ENCODE data around the gene TALDO1. TPM values are rescaled to one million over a fixed set of nuclear protein-coding genes. Genes with fewer than 3 reads are reported as not detected.

TALDO1 gene
- polyA plus RNA-seq, 4 donors = 97.0 to 148 (median 132) TPM

- DNase-seq (ENCODE audit: low read depth in 4 of 4, low spot score in 3 of 4) = no peak
Observed at GRCh38 chr11:810040-810567, 62.8 kb downstream of the TALDO1 start.

GRCh38 chr11:811446-812245, 64.4 kb downstream of the TALDO1 start:
- no peak for DNase-seq (ENCODE audit: low read depth in 4 of 4, low spot score in 3 of 4)

DNA sequence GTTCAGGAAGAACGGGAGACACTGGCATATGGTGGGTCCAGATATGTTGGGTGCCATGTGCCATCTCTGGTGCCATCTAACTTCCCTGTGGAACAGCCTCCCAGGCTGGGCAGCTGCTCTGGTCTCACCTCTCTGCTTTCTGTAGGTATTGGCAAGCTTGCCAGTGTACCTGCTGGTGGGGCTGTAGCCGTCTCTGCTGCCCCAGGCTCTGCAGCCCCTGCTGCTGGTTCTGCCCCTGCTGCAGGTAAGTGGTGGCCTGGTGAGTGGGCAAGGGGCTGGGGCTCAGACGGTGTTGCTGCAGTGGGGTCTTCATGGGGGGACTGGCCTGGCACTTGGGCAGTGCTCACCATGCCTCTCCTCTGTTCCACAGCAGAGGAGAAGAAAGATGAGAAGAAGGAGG, 65.1 kb downstream of the TALDO1 start:
- DNase-seq (ENCODE audit: low read depth in 4 of 4, low spot score in 3 of 4) = no peak

- no peak for DNase-seq (ENCODE audit: low read depth in 4 of 4, low spot score in 3 of 4)
Observed at GRCh38 chr11:813072-813455, 65.8 kb downstream of the TALDO1 start.

GRCh38 chr11:813456-814096, 66.3 kb downstream of the TALDO1 start:
- no peak for DNase-seq (ENCODE audit: low read depth in 4 of 4, low spot score in 3 of 4)

Other genes with a start within 250 kb of the TALDO1 start
- 100 to 1,000 TPM in 1 of 4 donors, 10 to 100 TPM in 3; 75.4 to 108 (median 87.4) TPM for gene RNH1, start 240.2 kb upstream of the TALDO1 start, polyA plus RNA-seq (ENCODE audit: insufficient read length in 4 of 4)
- gene HRAS, start 211.9 kb upstream of the TALDO1 start, polyA plus RNA-seq (ENCODE audit: insufficient read length in 4 of 4) = 10 to 100 TPM; 30.9 to 55.9 (median 41.2) TPM
- gene LRRC56, start 209.9 kb upstream of the TALDO1 start, polyA plus RNA-seq (ENCODE audit: insufficient read length in 4 of 4) = 1 to 10 TPM; 1.4 to 6.6 (median 3.2) TPM
- 1 to 10 TPM in 3 of 4 donors, under 1 TPM in 1; 0.75 to 7.5 (median 2.8) TPM for gene LMNTD2, start 186.7 kb upstream of the TALDO1 start, polyA plus RNA-seq (ENCODE audit: insufficient read length in 4 of 4)
- gene RASSF7, start 186.5 kb upstream of the TALDO1 start, polyA plus RNA-seq (ENCODE audit: insufficient read length in 4 of 4) = 10 to 100 TPM in 3 of 4 donors, 1 to 10 TPM in 1; 6.0 to 69.8 (median 35.6) TPM
- 10 to 100 TPM; 17.5 to 30.4 (median 18.9) TPM for gene PHRF1, start 171.0 kb upstream of the TALDO1 start, polyA plus RNA-seq (ENCODE audit: insufficient read length in 4 of 4)
- 10 to 100 TPM in 1 of 4 donors, 1 to 10 TPM in 3; 4.6 to 14.7 (median 8.5) TPM for gene IRF7, start 131.5 kb upstream of the TALDO1 start, polyA plus RNA-seq (ENCODE audit: insufficient read length in 4 of 4)
- gene CDHR5, start 122.5 kb upstream of the TALDO1 start, polyA plus RNA-seq (ENCODE audit: insufficient read length in 4 of 4) = 10 to 100 TPM in 3 of 4 donors, 1 to 10 TPM in 1; 2.1 to 50.6 (median 33.0) TPM
- 1 to 10 TPM in 2 of 4 donors, under 1 TPM in 1, not detected in 1; 0.47 to 3.1 (median 1.4) TPM for gene SCT, start 120.3 kb upstream of the TALDO1 start, polyA plus RNA-seq (ENCODE audit: insufficient read length in 4 of 4)
- gene DRD4, start 110.2 kb upstream of the TALDO1 start, polyA plus RNA-seq (ENCODE audit: insufficient read length in 4 of 4) = 1 to 10 TPM in 3 of 4 donors, under 1 TPM in 1; 0.35 to 5.0 (median 1.6) TPM
- gene DEAF1, start 52.2 kb upstream of the TALDO1 start, polyA plus RNA-seq (ENCODE audit: insufficient read length in 4 of 4) = 10 to 100 TPM; 35.3 to 53.0 (median 45.3) TPM
- 10 to 100 TPM; 26.8 to 59.8 (median 37.1) TPM for gene TMEM80, start 51.6 kb upstream of the TALDO1 start, polyA plus RNA-seq (ENCODE audit: insufficient read length in 4 of 4)
- 100 to 1,000 TPM in 2 of 4 donors, 10 to 100 TPM in 1, 1 to 10 TPM in 1; 3.8 to 190 (median 89.3) TPM for gene EPS8L2, start 41.2 kb upstream of the TALDO1 start, polyA plus RNA-seq (ENCODE audit: insufficient read length in 4 of 4)
- 100 to 1,000 TPM in 1 of 4 donors, 10 to 100 TPM in 3; 48.2 to 109 (median 59.7) TPM for gene GATD1, start 30.0 kb downstream of the TALDO1 start, polyA plus RNA-seq (ENCODE audit: insufficient read length in 4 of 4)
- gene CEND1, start 42.6 kb downstream of the TALDO1 start, polyA plus RNA-seq (ENCODE audit: insufficient read length in 4 of 4) = 1 to 10 TPM in 1 of 4 donors, under 1 TPM in 3; 0.49 to 1.5 (median 0.59) TPM
- 10 to 100 TPM; 12.3 to 22.0 (median 14.1) TPM for gene SLC25A22, start 50.8 kb downstream of the TALDO1 start, polyA plus RNA-seq (ENCODE audit: insufficient read length in 4 of 4)
- 10 to 100 TPM in 1 of 4 donors, 1 to 10 TPM in 3; 8.1 to 17.2 (median 8.6) TPM for gene PIDD1, start 57.8 kb downstream of the TALDO1 start, polyA plus RNA-seq (ENCODE audit: insufficient read length in 4 of 4)
- 1,000 to 10,000 TPM in 2 of 4 donors, 100 to 1,000 TPM in 2; 912 to 1,248 (median 1,002) TPM for gene RPLP2, start 62.5 kb downstream of the TALDO1 start, polyA plus RNA-seq (ENCODE audit: insufficient read length in 4 of 4)
- 10 to 100 TPM; 30.5 to 92.4 (median 44.1) TPM for gene PNPLA2, start 71.5 kb downstream of the TALDO1 start, polyA plus RNA-seq (ENCODE audit: insufficient read length in 4 of 4)
- 10 to 100 TPM in 3 of 4 donors, 1 to 10 TPM in 1; 3.6 to 20.3 (median 11.3) TPM for gene CRACR2B, start 80.5 kb downstream of the TALDO1 start, polyA plus RNA-seq (ENCODE audit: insufficient read length in 4 of 4)
- gene CD151, start 85.5 kb downstream of the TALDO1 start, polyA plus RNA-seq (ENCODE audit: insufficient read length in 4 of 4) = 100 to 1,000 TPM; 124 to 228 (median 174) TPM
- 100 to 1,000 TPM in 1 of 4 donors, 10 to 100 TPM in 3; 75.4 to 128 (median 87.2) TPM for gene POLR2L, start 95.1 kb downstream of the TALDO1 start, polyA plus RNA-seq (ENCODE audit: insufficient read length in 4 of 4)
- gene TSPAN4, start 95.4 kb downstream of the TALDO1 start, polyA plus RNA-seq (ENCODE audit: insufficient read length in 4 of 4) = 100 to 1,000 TPM in 1 of 4 donors, 10 to 100 TPM in 3; 57.4 to 142 (median 71.4) TPM
- 100 to 1,000 TPM; 100 to 123 (median 106) TPM for gene CHID1, start 163.3 kb downstream of the TALDO1 start, polyA plus RNA-seq (ENCODE audit: insufficient read length in 4 of 4)
- gene AP2A2, start 178.4 kb downstream of the TALDO1 start, polyA plus RNA-seq (ENCODE audit: insufficient read length in 4 of 4) = 100 to 1,000 TPM in 3 of 4 donors, 10 to 100 TPM in 1; 65.5 to 128 (median 107) TPM

All from left renal pelvis (tissue), 4 donors.